ENCODE data around the gene TPSAB1.
"Not testable (repeated sequence)": the region's sequence is repeated elsewhere in the genome, so short reads cannot be mapped to it uniquely, and the experiment has no call there.

Gene TPSAB1

GRCh38 chr16:1240436-1240835, at the start of gene TPSAB1:
TPSAB1 (plus strand) TSS chr16:1240705; CDS start chr16:1240939, 234 bp downstream.
- not testable (repeated sequence) for H3K27ac Mint-ChIP-seq; H3K27me3 Mint-ChIP-seq; H3K4me1 Mint-ChIP-seq; ATAC-seq (ENCODE audit: low read depth); H3K9me3 Mint-ChIP-seq; DNase-seq (ENCODE audit: low spot score in 2 of 2); H3K4me3 Mint-ChIP-seq; H3K36me3 Mint-ChIP-seq

GRCh38 chr16:1190789-1191188, 49.7 kb upstream of the TPSAB1 start:
- H3K4me3 Mint-ChIP-seq; ATAC-seq (ENCODE audit: low read depth); H3K27ac Mint-ChIP-seq; H3K4me1 Mint-ChIP-seq; H3K9me3 Mint-ChIP-seq; H3K27me3 Mint-ChIP-seq; H3K36me3 Mint-ChIP-seq; DNase-seq (ENCODE audit: low spot score in 2 of 2): not testable (repeated sequence)

- Mint-ChIP-seq H3K27me3 (peaks cover 5% of the 10 kb centered on the region), H3K4me1 (no peaks in the 10 kb centered on the region), H3K4me3 (no peak overlapping the region), H3K9me3 (no peaks in the 10 kb centered on the region), H3K36me3 (no peaks in the 10 kb centered on the region), H3K27ac (no peak overlapping the region)
- DNase-seq (ENCODE audit: low spot score in 2 of 2) = no peak
- no peak for ATAC-seq (ENCODE audit: low read depth)
Measured at GRCh38 chr16:1192384-1193073, 48.0 kb upstream of the TPSAB1 start.

GRCh38 chr16:1193143-1193824, 47.2 kb upstream of the TPSAB1 start:
- no peaks in the 10 kb centered on the region for H3K9me3 Mint-ChIP-seq
- H3K4me3 Mint-ChIP-seq = no peak overlapping the region
- DNase-seq (ENCODE audit: low spot score in 2 of 2) = no peak

GRCh38 chr16:1193825-1194581, 46.5 kb upstream of the TPSAB1 start:
- H3K4me3 Mint-ChIP-seq = no peak overlapping the region
- H3K27ac Mint-ChIP-seq = no peak overlapping the region
- ATAC-seq (ENCODE audit: low read depth) (no peak), DNase-seq (ENCODE audit: low spot score in 2 of 2) (no peak)
- peaks cover 3% of the 10 kb centered on the region for H3K27me3 Mint-ChIP-seq
- H3K4me1 Mint-ChIP-seq = no peaks in the 10 kb centered on the region
- H3K9me3 Mint-ChIP-seq = no peaks in the 10 kb centered on the region
- H3K36me3 Mint-ChIP-seq = no peaks in the 10 kb centered on the region

More at GRCh38 chr16:1193143-1193824, 47.2 kb upstream of the TPSAB1 start:
- Mint-ChIP-seq H3K27me3 (peaks cover 3% of the 10 kb centered on the region), H3K36me3 (no peaks in the 10 kb centered on the region), H3K4me1 (no peaks in the 10 kb centered on the region), H3K27ac (no peak overlapping the region)
- ATAC-seq (ENCODE audit: low read depth) = no peak

- DNase-seq (ENCODE audit: low spot score in 2 of 2) (peak in 1 of 2 donors; percentile 34), ATAC-seq (ENCODE audit: low read depth) (no peak)
- Mint-ChIP-seq H3K4me3 (no peak overlapping the region), H3K27ac (no peak overlapping the region), H3K9me3 (peaks cover 2% of the 10 kb centered on the region), H3K27me3 (peaks cover 2% of the 10 kb centered on the region), H3K4me1 (peaks cover 2% of the 10 kb centered on the region), H3K36me3 (no peaks in the 10 kb centered on the region)
Measured at GRCh38 chr16:1194665-1195392, 45.7 kb upstream of the TPSAB1 start.

- peaks cover 4% of the 10 kb centered on the region for H3K9me3 Mint-ChIP-seq
- DNase-seq (ENCODE audit: low spot score in 2 of 2) = no peak
- H3K4me3 Mint-ChIP-seq = no peak overlapping the region
- peaks cover 2% of the 10 kb centered on the region for H3K27me3 Mint-ChIP-seq
- H3K36me3 Mint-ChIP-seq = no peaks in the 10 kb centered on the region
- H3K27ac Mint-ChIP-seq = no peak overlapping the region
- peaks cover 3% of the 10 kb centered on the region for H3K4me1 Mint-ChIP-seq
- ATAC-seq (ENCODE audit: low read depth) = no peak
Measured at GRCh38 chr16:1195393-1195666, 45.2 kb upstream of the TPSAB1 start.

GRCh38 chr16:1196494-1196893, 44.0 kb upstream of the TPSAB1 start:
- Mint-ChIP-seq H3K9me3 (peaks cover 4% of the 10 kb centered on the region), H3K36me3 (no peaks in the 10 kb centered on the region), H3K27ac (no peak overlapping the region), H3K27me3 (peaks cover 2% of the 10 kb centered on the region), H3K4me1 (peaks cover 3% of the 10 kb centered on the region), H3K4me3 (no peak overlapping the region)
- ATAC-seq (ENCODE audit: low read depth) (no peak), DNase-seq (ENCODE audit: low spot score in 2 of 2) (no peak)

- Mint-ChIP-seq H3K27me3 (peaks cover 2% of the 10 kb centered on the region), H3K9me3 (peaks cover 4% of the 10 kb centered on the region), H3K4me1 (peaks cover 3% of the 10 kb centered on the region), H3K27ac (no peak overlapping the region), H3K36me3 (no peaks in the 10 kb centered on the region), H3K4me3 (no peak overlapping the region)
- ATAC-seq (ENCODE audit: low read depth) (no peak), DNase-seq (ENCODE audit: low spot score in 2 of 2) (no peak)
Measured at GRCh38 chr16:1197237-1197866, 43.2 kb upstream of the TPSAB1 start.

GRCh38 chr16:1198194-1198593, 42.3 kb upstream of the TPSAB1 start:
- Mint-ChIP-seq H3K27me3 (peaks cover 2% of the 10 kb centered on the region), H3K27ac (no peak overlapping the region), H3K4me1 (peaks cover 3% of the 10 kb centered on the region), H3K9me3 (peaks cover 4% of the 10 kb centered on the region), H3K36me3 (no peaks in the 10 kb centered on the region), H3K4me3 (no peak overlapping the region)
- no peak for DNase-seq (ENCODE audit: low spot score in 2 of 2)
- no peak for ATAC-seq (ENCODE audit: low read depth)

- H3K27ac Mint-ChIP-seq; H3K4me1 Mint-ChIP-seq; H3K9me3 Mint-ChIP-seq; H3K36me3 Mint-ChIP-seq; ATAC-seq (ENCODE audit: low read depth); DNase-seq (ENCODE audit: low spot score in 2 of 2); H3K27me3 Mint-ChIP-seq; H3K4me3 Mint-ChIP-seq: not testable (repeated sequence)
Measured at GRCh38 chr16:1198671-1199346, 41.7 kb upstream of the TPSAB1 start.

GRCh38 chr16:1199347-1200013, 41.0 kb upstream of the TPSAB1 start:
- Mint-ChIP-seq H3K27ac (no peak overlapping the region), H3K27me3 (peaks cover 1% of the 10 kb centered on the region), H3K4me3 (no peak overlapping the region), H3K9me3 (peaks cover 4% of the 10 kb centered on the region), H3K4me1 (peaks cover 3% of the 10 kb centered on the region), H3K36me3 (no peaks in the 10 kb centered on the region)
- DNase-seq (ENCODE audit: low spot score in 2 of 2) (no peak), ATAC-seq (ENCODE audit: low read depth) (no peak)
